ENCODE results near the gene ZDHHC11.

DNA sequence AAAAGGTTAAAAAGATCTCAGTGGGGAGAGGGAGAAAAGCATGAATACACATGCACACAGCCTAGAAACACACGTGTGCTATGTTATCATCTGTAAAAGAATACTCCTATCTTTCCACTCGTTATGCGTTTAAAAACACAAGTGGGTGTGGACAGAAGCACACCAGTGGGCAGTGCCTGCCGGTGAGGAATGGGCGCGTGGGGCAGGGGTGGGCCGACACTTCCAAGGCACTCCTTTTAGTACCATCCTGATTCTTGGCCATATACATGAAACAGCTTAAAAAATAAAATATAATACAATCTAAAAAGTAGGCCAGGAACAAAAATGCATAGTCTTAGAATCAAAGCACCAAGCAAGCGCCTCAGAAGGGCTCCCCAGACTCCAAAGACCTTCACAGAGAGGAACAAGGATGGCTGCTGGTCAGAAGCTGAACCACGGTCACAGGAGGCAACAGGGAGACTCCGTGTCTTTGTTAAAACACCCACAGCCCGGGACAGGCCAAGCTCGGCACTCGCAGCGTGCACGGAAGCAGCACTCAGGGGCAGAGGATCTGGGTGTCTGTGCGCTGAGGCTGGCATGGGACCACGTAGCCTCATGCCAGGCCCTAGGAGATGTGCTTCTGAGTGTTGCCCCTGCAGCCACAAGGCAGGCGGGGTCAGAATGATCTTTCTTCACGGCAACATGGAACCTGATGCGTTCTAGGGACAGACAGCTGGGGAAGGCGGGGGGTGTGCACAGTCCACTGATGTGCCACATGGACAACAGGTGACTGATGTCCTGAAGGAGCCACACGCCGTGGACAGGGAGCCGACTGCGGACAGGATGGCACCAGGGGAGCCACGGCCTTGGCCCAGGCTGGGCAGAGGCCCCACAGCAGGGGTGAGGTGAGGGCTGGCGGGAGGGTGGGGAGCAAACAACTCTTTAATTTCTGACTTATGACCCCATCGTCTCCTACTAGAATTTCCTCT is 25.9 kb upstream of the ZDHHC11 start:
- TF ChIP-seq, protein P1, sequence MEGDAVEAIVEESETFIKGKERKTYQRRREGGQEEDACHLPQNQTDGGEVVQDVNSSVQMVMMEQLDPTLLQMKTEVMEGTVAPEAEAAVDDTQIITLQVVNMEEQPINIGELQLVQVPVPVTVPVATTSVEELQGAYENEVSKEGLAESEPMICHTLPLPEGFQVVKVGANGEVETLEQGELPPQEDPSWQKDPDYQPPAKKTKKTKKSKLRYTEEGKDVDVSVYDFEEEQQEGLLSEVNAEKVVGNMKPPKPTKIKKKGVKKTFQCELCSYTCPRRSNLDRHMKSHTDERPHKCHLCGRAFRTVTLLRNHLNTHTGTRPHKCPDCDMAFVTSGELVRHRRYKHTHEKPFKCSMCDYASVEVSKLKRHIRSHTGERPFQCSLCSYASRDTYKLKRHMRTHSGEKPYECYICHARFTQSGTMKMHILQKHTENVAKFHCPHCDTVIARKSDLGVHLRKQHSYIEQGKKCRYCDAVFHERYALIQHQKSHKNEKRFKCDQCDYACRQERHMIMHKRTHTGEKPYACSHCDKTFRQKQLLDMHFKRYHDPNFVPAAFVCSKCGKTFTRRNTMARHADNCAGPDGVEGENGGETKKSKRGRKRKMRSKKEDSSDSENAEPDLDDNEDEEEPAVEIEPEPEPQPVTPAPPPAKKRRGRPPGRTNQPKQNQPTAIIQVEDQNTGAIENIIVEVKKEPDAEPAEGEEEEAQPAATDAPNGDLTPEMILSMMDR (conservative IDR thresholded peaks at IDR 0.05; ENCODE audit: low read depth in 2 of 2) = no peak
- TF ChIP-seq POLR2AphosphoS5 (IDR thresholded peaks at IDR 0.05; ENCODE audit: low read depth) (no peak), EZH2phosphoT487 (IDR thresholded peaks at IDR 0.05; ENCODE audit: unreplicated experiment) (no peak), EZH2 (IDR thresholded peaks at IDR 0.05; ENCODE audit: low read depth, unreplicated experiment) (no peak), CREB1 (CRISPR knock-in tag; IDR thresholded peaks at IDR 0.05; ENCODE audit: low read depth) (no peak)
- TF ChIP-seq, protein P2, sequence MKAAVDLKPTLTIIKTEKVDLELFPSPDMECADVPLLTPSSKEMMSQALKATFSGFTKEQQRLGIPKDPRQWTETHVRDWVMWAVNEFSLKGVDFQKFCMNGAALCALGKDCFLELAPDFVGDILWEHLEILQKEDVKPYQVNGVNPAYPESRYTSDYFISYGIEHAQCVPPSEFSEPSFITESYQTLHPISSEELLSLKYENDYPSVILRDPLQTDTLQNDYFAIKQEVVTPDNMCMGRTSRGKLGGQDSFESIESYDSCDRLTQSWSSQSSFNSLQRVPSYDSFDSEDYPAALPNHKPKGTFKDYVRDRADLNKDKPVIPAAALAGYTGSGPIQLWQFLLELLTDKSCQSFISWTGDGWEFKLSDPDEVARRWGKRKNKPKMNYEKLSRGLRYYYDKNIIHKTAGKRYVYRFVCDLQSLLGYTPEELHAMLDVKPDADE (IDR thresholded peaks at IDR 0.05) = no peak
- TF ChIP-seq, protein P3, sequence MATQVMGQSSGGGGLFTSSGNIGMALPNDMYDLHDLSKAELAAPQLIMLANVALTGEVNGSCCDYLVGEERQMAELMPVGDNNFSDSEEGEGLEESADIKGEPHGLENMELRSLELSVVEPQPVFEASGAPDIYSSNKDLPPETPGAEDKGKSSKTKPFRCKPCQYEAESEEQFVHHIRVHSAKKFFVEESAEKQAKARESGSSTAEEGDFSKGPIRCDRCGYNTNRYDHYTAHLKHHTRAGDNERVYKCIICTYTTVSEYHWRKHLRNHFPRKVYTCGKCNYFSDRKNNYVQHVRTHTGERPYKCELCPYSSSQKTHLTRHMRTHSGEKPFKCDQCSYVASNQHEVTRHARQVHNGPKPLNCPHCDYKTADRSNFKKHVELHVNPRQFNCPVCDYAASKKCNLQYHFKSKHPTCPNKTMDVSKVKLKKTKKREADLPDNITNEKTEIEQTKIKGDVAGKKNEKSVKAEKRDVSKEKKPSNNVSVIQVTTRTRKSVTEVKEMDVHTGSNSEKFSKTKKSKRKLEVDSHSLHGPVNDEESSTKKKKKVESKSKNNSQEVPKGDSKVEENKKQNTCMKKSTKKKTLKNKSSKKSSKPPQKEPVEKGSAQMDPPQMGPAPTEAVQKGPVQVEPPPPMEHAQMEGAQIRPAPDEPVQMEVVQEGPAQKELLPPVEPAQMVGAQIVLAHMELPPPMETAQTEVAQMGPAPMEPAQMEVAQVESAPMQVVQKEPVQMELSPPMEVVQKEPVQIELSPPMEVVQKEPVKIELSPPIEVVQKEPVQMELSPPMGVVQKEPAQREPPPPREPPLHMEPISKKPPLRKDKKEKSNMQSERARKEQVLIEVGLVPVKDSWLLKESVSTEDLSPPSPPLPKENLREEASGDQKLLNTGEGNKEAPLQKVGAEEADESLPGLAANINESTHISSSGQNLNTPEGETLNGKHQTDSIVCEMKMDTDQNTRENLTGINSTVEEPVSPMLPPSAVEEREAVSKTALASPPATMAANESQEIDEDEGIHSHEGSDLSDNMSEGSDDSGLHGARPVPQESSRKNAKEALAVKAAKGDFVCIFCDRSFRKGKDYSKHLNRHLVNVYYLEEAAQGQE (IDR thresholded peaks at IDR 0.05; ENCODE audit: unreplicated experiment) = no peak
